Measurements from ENCODE around the gene EPG5. TPM values are rescaled to one million over a fixed set of nuclear protein-coding genes. Genes with fewer than 3 reads are reported as not detected.

EPG5 gene
- total and polyA plus RNA-seq, 9 of the 15 experiments (the other 6 are each of a cell fraction or from before 2014, with no cell fraction given) = 1.3 to 10.7 (median 5.2) TPM

- no peak overlapping the region for H2AFZ ChIP-seq (ENCODE audit: low read depth, low read length)
- no peaks in the 10 kb centered on the region for H3K9me3 ChIP-seq (replicated peaks; ENCODE audit: control insufficient read depth, insufficient read depth, low read depth, low read length)
- TF ChIP-seq HNRNPUL1 (IDR thresholded peaks at IDR 0.05; ENCODE audit: low read length) (no peak), ZNF644 (tag; IDR thresholded peaks at IDR 0.05; ENCODE audit: low read depth) (no peak), RBM25 (IDR thresholded peaks at IDR 0.05; ENCODE audit: low read depth, low read length, severe bottlenecking) (no peak), GTF2F1 (IDR thresholded peaks at IDR 0.05; ENCODE audit: low read depth, low read length) (no peak), RERE (CRISPR knock-in tag; IDR thresholded peaks at IDR 0.05; ENCODE audit: borderline replicate concordance) (no peak), ZBTB34 (CRISPR knock-in tag; IDR thresholded peaks at IDR 0.05) (no peak), KLF1 (tag; IDR thresholded peaks at IDR 0.05) (no peak), FUS (optimal IDR thresholded peaks at IDR 0.05; ENCODE audit: low read depth, low read length) (no peak)
- no peaks in the 10 kb centered on the region for H3K9me1 ChIP-seq (ENCODE audit: control insufficient read depth, insufficient read depth, low read length)
- H4K20me1 ChIP-seq (replicated peaks; ENCODE audit: control insufficient read depth, insufficient read depth, low read length) = no peaks in the 10 kb centered on the region
- peaks cover 0 to 5% of the 10 kb centered on the region in 2 experiments; a peak in 2 of 5 replicates for H3K4me1 ChIP-seq (replicated peaks in 1 of 2; ENCODE audit: control insufficient read depth in 2 of 2, insufficient read depth in 2 of 2, low read length in 2 of 2)
- H3K36me3 ChIP-seq (ENCODE audit: control insufficient read depth, insufficient read depth, low read length) = peaks cover 40% of the 10 kb centered on the region
- no peak for DNase-seq (ENCODE audit: extremely low read depth in 1 of 4, low spot score in 3 of 4)
- no peak overlapping the region for H3K4me3 ChIP-seq
- H3K79me2 ChIP-seq (ENCODE audit: control insufficient read depth, insufficient read depth, low read length) = no peaks in the 10 kb centered on the region
- ATAC-seq = no peak
- no peak overlapping the region for H3K9ac ChIP-seq (ENCODE audit: insufficient read depth in 1 of 2, low read depth in 2 of 2, low read length in 2 of 2)
- H3K27ac ChIP-seq (ENCODE audit: extremely low read depth, low read depth, low read length) = no peak overlapping the region
- intact Hi-C loops (cut with micrococcal nuclease) (no loop called here), in situ Hi-C loops (cut with MboI) (no loop called here)
- no peak for FAIRE-seq
- no peak overlapping the region for H3K4me2 ChIP-seq (ENCODE audit: insufficient read depth, low read length)
- ChIA-PET POLR2A (no interaction called here), CTCF (ENCODE audit: low intra/inter-chr PET ratio) (no interaction called here)
- no TSS peak for BruUV-seq (replicated peaks)
- no peaks in the 10 kb centered on the region for H3K27me3 ChIP-seq (ENCODE audit: control insufficient read depth in 2 of 2, insufficient read depth in 2 of 2, low read length in 2 of 2)
- WGBS (ENCODE audit: insufficient coverage, low coverage, missing lambda C conversion rate) = 78% methylated on average over 3 of the region's 3 CpGs
Observed at GRCh38 chr18:45935591-45936335, 31.4 kb downstream of the EPG5 start.
